ENCODE data around the gene ASH1L.
"Not testable (repeated sequence)": the region's sequence is repeated elsewhere in the genome, so short reads cannot be mapped to it uniquely, and the experiment has no call there.

Gene ASH1L

DNA sequence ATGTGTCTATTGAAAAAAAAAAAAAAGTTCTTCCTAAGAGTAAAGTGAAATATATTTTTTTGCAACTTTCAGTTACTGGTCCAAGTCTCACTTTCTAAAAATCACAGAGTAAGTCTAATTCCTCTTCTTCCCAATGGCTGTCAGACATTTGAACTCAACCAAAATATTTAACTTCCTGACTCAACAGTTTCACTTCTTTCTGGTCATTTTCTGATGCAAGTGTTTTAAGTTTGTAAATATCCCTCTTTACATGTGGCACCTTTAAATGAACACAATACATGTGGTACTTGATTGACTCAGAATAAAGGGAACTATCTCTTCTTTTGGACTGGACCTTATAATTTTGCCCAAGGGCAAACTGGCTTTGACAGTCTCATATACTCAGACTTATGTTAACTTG lies 76.7 kb downstream of the ASH1L start:
- no peak for DNase-seq

DNA sequence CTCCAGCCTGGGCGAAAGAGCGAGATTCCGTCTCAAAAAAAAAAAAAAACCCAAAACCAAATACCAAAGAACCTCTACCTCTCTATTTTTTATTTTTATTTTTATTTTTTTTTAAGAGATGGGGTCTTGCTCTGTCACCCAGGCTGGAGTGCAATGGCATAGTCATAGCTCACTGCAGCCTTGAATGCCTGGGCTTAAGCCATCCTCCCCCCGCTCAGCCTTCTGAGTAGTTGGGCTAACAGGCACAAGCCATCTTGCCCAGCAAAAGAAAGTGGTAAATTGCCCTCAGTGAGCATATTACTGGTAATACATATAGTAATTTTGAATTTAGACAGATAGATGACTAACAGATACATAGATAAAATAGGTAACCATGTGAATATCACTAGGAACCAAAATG lies 77.4 kb downstream of the ASH1L start:
- DNase-seq = no peak

DNA sequence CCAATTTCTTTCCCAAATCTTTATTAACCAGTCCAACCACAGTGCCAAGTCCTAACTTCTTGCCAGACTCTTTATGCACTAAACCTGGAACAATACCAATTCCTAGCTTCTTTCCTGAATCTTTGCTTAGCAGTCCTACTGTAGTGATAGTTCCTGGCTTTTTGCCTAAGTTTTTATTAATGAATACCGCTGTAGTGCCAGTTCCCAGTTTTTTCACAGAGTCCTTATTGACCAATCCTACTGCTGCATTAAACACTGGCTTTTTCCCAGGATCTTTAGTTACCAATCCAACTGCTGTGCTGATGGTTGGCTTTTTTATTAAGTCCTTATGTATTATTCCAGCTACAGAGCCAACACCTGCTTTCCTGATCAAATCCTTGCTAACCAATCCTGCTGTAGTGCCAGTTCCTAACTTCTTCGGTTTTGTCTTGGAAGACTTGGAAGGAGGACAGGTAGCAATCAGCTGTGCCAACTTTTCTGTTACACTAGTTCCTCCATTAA lies 80.8 kb downstream of the ASH1L start:
- no peak for DNase-seq

DNA sequence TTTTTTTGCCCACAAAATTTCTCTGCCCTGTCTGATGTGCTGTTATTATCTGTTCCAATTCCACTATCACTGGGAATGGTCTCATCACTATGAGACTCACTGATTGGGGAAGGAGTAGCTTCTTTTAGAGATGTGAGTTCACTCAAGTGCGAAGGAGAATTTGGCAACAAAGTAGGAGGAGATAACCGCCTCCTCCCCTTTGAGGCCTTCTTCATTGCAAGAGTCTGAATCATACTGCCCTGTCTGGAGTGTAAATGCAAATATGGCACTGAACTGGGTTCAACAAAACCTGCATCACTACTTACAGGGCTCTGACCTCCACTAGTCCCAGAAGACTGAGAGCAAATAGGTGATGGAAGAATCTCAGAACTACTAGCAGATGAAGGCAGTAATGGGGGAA lies 83.4 kb downstream of the ASH1L start:
- no peak for DNase-seq

DNA sequence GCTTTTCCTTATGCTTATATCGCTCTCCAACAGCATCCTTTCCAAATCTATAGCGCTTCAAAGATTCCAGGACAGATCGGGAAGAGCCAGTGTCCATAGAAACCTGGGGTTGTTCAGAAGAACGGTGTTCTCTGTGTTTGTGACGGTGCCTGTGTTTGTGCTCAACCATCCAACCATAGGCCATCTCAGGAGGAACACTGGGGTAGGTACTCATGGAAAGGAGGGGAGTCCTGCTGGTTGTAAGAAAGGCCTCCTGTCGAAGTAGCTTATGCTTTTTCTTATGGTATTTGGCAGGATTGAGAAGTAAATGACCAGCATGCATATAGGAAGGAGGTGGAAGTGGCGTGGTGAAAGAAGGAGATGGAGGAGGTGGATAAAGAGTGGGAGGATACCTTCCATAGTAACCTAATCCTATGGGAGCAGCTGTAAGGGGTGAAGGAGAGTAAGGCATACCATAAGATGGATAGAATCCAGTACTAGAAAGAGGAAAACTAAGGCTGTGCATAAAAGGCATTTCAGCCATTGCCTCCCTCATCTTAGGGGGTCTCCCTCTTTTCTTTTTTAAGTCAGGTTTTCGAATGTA lies 84.2 kb downstream of the ASH1L start:
- no peak for DNase-seq

DNA sequence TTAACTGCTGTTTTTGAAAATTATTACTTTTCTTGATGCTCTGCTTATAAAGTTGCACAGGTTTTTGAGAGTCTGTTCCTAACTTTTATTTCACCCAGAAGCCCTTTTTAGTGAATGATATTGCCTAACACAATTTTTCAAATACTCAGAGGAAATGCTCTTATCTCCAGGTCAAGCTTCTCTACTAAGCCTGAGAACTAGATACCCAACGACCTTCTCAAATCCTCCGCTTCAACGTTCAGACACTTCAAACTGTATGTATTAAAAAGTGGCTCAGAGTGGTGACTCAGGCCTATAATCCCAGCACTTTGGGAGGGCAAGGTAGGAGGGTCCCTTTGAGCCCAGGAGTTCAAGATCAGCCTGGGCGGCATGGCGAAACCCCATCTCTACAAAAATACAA lies 88.5 kb downstream of the ASH1L start:
- no peak for DNase-seq

DNA sequence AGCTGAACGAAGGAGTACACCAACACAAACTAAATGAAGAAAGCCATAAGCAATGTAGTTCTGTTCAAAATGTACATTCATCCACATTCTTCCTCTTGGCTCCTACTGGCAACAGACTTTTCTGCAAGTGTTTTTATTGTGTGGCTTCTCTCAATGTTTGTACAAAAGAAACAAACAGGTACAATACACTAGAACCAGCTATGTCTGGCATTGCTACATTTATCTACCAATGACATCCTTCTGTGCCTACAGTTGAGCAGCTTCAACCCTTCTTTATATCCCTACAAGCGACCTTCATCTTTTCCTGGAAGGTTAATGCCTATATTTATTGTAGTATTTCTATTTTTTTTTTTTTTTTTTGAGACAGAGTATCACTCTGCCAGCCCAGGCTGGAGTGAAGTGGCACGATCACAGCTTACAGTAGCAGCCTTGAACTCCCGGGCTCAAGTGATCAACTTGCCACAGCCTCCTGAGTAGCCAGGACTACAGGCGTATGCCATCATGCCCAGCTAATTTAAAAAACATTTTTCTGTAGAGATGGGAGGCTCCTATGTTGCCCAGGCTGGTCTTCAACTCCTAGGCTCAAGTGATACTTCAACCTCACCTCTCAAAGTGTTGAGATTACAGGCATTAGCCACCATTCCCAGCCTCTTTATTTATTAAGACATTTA lies 89.3 kb downstream of the ASH1L start:
- no peak for DNase-seq

DNA sequence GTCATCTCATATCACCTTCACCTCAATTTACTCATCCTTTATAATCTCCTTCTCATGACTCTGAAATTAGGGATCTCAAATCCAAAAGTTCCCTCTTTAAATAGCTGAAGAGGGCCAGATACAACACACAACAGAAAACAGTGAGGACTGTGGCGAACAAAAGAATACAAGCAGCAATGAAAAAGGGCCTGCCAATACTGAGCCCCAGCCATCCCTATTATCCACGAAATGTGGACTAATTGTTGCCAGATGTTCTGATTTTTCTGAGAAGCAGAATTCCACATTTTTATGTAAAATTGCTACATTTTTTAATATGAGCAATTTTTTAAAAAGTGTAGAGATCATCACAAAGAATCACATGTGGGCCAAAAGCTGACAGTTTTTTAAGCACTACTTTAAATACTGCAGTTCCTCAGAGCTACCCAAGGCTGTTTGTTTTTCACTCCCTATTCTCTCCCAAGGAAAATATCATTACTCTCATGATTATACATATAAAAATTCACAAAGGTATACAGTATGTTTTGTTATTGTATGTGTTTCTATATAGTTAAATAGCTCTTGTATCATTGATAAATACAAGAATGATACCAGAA lies 90.0 kb downstream of the ASH1L start:
- no peak for DNase-seq

DNA sequence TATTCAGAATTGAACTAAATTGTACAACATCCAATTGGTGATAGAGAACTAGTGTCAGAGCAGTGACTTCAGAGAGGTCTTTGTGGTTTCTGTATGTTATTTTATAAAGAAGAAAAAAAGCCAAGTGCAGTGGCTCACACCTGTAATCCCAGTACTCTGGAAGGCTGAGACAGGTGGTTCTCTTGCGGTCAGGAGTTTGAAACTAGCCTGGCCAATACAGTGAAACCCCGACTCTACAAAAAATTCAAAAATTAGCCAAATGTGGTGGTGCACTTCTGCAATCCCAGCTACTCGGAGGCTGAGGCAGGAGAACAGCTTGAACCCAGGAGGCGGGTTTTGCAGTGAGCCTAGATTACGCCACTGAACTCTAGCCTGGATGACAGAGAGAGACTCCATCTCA lies 90.7 kb downstream of the ASH1L start:
- no peak for DNase-seq

DNA sequence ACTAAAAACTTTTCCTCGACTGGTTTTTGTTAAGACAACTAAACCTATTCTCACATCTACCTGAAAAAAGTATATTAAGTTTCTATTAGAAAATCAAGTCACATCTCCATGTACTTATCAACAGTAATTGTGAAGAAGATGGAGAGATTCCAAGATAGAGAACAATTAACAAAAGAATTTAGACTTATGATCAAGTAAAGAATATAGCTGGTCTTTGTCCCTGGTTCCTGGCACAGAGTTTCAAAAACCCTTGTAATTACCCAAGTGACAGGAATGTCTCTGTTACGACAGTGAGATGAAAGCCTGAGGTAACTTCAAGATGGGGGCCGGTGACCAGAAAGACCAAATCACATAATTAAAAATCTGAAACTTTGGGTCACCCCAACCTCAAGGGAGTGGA lies 91.6 kb downstream of the ASH1L start:
- no peak for DNase-seq

DNA sequence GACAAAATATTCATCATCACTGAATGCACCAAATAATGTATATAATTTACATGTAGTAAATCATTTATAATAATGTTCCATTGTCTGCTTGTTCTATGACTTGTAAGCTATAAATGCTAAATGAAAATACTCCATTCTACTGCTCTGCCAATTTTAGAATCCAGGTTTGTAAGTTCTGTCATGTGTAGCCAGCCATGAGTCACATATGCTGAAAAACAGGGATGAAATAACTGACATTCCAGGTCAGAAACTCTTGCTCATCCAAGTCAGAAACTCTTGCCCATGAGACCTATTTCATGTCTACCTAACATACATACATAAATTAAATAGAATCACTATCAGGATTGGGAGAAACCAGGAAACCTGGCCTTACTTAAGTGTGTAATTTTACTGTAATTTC lies 95.6 kb downstream of the ASH1L start:
- no peak for DNase-seq

DNA sequence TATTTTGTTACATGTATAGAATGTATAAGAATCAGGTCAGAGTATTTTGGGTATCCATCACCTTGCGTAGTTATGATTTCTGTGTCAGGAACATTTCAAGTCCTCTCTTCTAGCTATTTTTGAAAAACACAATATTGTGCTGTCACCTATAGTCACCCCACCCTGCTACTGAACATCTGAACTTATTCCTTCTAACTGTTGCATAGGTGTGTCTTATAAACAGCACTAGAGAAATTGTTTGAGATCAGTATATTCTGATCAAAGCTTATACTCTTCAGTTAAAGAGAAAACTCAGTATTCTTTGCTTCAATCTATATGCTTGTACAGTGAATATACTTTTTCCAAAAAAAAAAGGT lies 96.0 kb downstream of the ASH1L start:
- no peak for DNase-seq

DNA sequence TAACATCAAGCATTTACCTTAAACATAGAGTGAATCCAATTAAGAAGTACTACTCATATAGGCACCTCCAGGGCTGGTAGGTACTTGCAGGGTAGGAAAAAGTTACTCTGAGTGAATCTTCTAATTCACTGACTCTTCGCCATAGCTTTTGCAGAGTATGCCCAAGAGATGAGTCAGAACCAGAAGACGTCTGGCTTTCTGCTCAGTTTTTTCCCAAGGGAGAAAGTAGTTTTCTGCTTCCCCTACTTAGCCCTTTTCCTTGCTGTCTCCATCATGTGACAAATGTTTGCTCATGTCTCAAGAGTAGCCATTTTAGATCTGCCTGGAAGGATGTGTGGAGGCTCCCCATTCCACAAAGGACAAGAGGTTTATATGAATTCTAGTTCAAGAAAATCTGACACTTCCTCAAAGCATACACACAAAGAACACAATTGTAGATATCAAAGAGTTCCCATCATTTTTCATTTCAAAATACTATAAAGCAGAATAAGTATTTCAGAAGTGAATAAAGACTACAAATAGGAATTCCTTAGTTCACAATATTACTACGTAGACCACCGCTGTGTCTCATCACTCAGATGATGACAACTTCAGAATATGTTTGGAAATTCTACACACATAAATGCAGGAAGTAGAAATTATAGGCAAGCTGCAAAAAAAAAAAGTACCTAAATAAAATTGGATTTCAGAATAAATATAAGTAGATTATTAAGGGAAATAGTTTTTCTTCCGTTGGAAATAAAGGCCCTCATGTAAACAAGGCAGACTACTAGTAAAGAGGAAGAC lies 98.5 kb downstream of the ASH1L start:
- DNase-seq = no peak

DNA sequence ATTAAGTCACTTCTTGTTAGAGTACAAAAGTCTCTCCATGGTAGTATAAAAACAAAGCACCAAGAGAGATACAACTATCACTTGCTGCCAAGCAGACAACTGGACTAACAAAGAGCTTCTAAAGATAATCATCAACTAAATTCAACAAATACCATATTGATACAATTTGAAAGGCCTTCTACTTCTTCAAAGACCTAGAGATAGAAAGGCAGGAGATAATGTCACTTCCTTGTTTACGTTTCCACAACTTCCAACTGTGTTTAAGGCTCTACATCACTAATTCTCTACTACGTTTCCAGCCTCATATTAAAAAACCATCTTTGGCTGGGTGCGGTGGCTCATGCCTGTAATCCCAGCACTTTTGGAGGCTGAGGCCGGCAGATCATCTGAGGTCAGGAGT lies 104.5 kb downstream of the ASH1L start:
- DNase-seq = no peak

DNA sequence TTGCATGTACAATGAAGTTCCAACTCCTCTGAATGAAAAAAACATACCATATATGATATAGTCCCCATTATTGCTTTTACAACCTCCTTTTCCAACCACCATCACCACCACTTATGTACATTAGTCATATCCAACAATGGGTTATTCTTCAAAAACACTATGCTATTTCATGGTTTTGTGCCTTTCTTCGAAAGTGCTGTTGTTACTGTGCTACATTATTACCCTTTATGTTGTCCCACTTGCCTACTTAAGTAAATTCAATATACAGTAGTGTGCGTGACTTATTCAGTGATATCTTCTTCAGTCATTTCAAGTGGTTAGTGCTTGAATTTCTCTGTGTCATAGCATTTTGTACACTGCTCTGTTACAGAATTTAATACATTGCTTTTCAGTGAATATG lies 105.3 kb downstream of the ASH1L start:
- no peak for DNase-seq

DNA sequence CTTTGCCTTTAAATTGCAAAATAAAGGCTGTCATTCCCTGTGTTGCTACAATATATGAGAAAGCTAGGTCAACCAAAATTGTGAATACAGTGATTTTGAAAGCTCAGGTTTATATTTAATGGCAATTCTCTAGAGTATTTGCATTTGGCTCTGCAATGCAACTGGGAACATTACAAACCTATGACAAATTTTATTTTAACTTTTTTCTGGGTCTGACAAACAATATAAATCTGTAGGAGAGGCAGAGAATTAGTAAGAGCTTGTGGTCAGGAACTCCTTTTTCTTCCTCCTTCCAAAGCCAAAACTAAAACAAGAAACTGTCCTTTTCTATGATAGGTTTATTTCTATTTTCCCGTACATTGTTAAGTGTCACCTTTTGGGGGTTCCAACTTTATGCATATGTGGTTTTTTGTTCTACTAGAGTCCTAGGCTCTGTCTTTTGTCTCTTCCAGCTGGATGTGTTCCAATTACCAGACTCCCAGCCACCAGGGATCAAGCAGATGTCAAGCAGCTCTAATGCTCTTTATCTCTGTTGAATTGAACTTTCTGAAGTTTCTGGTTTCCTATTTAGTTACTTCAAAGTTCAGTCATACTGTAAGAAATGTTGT lies 106.9 kb downstream of the ASH1L start:
- DNase-seq = no peak

DNA sequence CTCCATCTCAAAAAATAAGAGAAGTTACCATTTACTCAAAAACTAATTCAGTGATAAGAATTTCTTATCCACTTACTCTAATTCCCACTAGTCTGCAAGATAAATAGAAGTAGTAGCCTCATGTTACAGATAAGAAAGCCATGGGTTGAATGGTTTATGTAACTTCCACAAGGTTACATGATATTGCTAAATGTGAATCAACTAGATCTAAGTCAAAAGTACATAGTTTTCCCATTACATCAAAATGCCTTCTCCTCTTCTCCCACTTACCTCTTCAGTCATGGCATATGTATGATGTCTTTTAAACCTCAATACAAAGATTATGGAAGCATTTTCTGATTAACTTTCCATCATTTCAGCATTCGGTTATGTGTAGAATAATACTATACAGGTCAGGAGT lies 108.5 kb downstream of the ASH1L start:
- DNase-seq = no peak

DNA sequence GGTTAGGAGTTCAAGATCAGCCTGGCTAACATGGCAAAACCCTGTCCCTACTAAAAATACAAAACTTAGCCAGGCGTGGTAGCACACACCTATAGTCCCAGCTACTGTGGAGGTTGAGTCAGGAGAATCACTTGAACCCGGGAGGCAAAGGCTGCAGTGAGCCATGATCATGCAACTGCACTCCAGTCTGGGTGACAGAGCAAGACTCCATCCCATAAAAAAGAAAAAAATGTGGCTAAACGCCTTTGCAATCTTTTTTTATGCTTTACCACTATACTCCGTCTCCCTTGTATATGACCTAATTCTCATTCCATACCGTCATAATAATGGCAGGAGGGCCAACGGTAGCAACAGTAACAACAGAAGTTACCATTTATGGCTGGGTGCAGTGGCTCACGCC lies 109.5 kb downstream of the ASH1L start:
- no peak for DNase-seq

DNA sequence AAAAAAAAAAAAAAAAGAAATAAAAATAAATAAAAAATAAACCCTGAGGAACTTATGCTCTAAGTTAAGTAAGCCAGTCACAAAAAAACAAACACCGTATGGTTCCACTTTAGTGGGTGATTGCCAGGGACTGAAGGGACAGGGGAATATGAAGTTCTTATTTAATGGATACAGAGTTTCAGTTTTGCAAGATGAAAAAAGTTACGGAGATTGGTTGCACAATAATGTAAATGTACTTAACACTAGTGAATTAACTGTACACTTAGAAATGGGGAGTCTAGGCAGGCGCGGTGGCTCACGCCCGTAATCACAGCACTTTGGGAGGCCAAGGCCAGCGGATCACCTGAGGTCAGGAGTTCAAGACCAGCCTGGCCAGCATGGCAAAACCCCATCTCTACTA lies 111.4 kb downstream of the ASH1L start:
- no peak for DNase-seq

DNA sequence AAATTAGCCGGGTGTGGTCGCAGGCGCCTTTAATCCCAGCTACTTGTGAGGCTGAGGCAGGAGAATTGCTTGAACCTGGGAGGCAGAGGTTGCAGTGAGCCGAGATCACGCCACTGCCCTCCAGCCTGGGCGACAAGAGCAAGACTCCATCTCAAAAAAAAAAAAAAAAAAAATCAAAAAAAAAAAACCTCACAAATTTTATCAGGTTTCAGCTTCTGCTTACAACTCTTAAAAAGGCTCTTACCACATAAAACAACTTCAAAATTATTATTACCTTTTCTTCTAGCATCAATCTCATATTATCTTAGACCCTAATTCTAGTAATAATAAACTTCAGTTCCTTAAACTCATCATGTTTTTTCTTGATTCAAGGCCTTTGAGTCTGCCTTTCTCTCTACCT lies 120.2 kb downstream of the ASH1L start:
- not testable (repeated sequence) for DNase-seq

DNA sequence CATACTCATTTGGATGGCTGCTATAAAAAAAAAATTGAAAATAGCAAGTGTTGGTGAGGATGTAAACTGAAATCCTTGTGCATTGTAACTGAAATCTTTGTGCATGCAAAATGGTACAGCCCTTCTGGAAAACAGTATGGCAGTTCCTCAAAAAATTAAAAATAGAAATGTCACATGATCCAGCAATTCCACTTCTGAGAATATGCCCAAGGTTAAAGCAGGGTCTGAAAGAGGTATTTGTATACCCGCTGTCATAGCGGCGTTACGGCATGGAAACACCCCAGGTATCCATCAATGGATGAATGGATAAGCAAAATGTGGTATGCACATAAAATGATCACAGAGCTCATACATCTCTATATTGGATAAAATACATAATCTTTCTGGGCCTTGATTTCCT lies 125.2 kb downstream of the ASH1L start:
- no peak for DNase-seq

DNA sequence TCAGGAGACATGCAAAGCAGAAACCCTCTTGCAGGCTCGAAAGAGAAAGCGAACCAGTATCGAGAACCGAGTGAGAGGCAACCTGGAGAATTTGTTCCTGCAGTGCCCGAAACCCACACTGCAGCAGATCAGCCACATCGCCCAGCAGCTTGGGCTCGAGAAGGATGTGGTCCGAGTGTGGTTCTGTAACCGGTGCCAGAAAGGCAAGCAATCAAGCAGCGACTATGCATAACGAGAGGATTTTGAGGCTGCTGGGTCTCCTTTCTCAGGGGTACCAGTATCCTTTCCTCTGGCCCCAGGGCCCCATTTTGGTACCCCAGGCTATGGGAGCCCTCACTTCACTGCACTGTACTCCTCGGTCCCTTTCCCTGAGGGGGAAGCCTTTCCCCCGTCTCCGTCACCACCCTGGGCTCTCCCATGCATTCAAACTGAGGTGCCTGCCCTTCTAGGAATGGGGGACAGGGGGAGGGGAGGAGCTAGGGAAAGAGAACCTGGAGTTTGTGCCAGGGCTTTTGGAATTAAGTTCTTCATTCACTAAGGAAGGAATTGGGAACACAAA lies 128.7 kb downstream of the ASH1L start:
- not testable (repeated sequence) for DNase-seq
